ENCODE measurements around the gene SCFD2. TPM values are rescaled to one million over a fixed set of nuclear protein-coding genes. Genes with fewer than 3 reads are reported as not detected.
A peak's percentile ranks its signal among the peaks of the same experiment; 100 is the strongest.

SCFD2 gene
- total and polyA plus RNA-seq, 2 of the 8 experiments (the other 6 are each of a cell fraction or from before 2014, with no cell fraction given), result 6.2 to 10.2 TPM

GRCh38 chr4:52925531-52925968 lies 440.3 kb downstream of the SCFD2 start:
- no peak for FAIRE-seq
- CTCF ChIA-PET (ENCODE audit: partially characterized antibody), result interaction anchor here (0.6 to 1.8 kb wide), 9 partner anchors 9 to 59 kb away, joined by 3 to 11 read pairs (median 3); no protein-coding TSS in a partner anchor
- WGBS, 2 experiments (ENCODE audit: extremely low coverage in 1 of 2, insufficient coverage in 1 of 2, insufficient read length in 1 of 2, insufficient replicate concordance in 2 of 2, low coverage in 1 of 2, low lambda C conversion rate in 2 of 2, missing lambda C conversion rate in 1 of 2), result 73% methylated on average over 3 of the region's 3 CpGs; no CpG with 5 or more reads in 1 of the 2 experiments

More at GRCh38 chr4:52925531-52925968, 440.3 kb downstream of the SCFD2 start:
- H2BK15ac ChIP-seq (ENCODE audit: low read length), result no peak overlapping the region
- no peak overlapping the region for H3K18ac ChIP-seq (ENCODE audit: extremely low read depth, low read length)
- H3K36me3 ChIP-seq (ENCODE audit: control insufficient read depth in 2 of 4, insufficient read depth in 4 of 4, low read length in 3 of 4), result no peaks in the 10 kb centered on the region
- H3K27me3 ChIP-seq (replicated peaks in 1 of 4; ENCODE audit: control insufficient read depth in 3 of 4, extremely low read depth in 1 of 4, insufficient read depth in 3 of 4, low read length in 3 of 4), result no peaks in the 10 kb centered on the region
- no peak overlapping the region for H3K4me3 ChIP-seq (ENCODE audit: extremely low read depth in 1 of 4, insufficient read depth in 2 of 4, low read depth in 3 of 4, low read length in 4 of 4)
- 0 out of 2 replicates have a peak overlapping the region, but pooled peaks have one; percentile 87 for H2BK20ac ChIP-seq (ENCODE audit: low read length)
- no peak for DNase-seq (ENCODE audit: low read depth in 1 of 2, low spot score in 2 of 2)
- H3K23me2 ChIP-seq (ENCODE audit: low read depth, low read length), result no peaks in the 10 kb centered on the region
- no peak overlapping the region for H4K5ac ChIP-seq (ENCODE audit: insufficient read length, low read depth, low read length)
- POLR2A ChIA-PET (ENCODE audit: partially characterized antibody), result interaction anchor here (0.8 to 1.7 kb wide), 5 partner anchors 37 to 203 kb away, joined by 3 to 4 read pairs (median 3); no protein-coding TSS in a partner anchor
- no peak overlapping the region for H2AFZ ChIP-seq (ENCODE audit: low read length)
- TF ChIP-seq JUND (IDR thresholded peaks at IDR 0.05; ENCODE audit: low read length) (peak; percentile 93), E2F6 (IDR thresholded peaks at IDR 0.05) (no peak)
- no peak overlapping the region for H3K9ac ChIP-seq (replicated peaks in 1 of 4; ENCODE audit: extremely low read depth in 1 of 4, low read depth in 3 of 4, low read length in 3 of 4)
- no peak overlapping the region for H3K14ac ChIP-seq (ENCODE audit: insufficient read length)
- no peaks in the 10 kb centered on the region for H3K79me2 ChIP-seq (ENCODE audit: control insufficient read depth in 1 of 2, insufficient read depth in 2 of 2, low read length in 2 of 2)
- H3K9me3 ChIP-seq (ENCODE audit: insufficient read depth in 2 of 2, low read depth in 1 of 2, low read length in 1 of 2), result no peaks in the 10 kb centered on the region
- no peak overlapping the region for H3K23ac ChIP-seq (ENCODE audit: insufficient read length)
- peaks cover 5 to 11% (median 8%) of the 10 kb centered on the region in 4 experiments for H3K4me1 ChIP-seq (replicated peaks in 1 of 4; ENCODE audit: control insufficient read depth in 3 of 4, insufficient read depth in 4 of 4, low read length in 3 of 4)
- H3K4ac ChIP-seq (replicated peaks; ENCODE audit: insufficient read length, low read depth, low read length), result no peak overlapping the region
- no peak overlapping the region for H3K27ac ChIP-seq (ENCODE audit: low read depth, low read length)
- 0 out of 4 replicates have a peak overlapping the region, but pooled peaks of 1 of the 2 experiments have one; percentile 2 for H3K4me2 ChIP-seq (ENCODE audit: insufficient read depth in 1 of 2, low read depth in 2 of 2, low read length in 2 of 2)
- H2AK5ac ChIP-seq (ENCODE audit: low read depth, low read length), result peak overlapping the region; percentile 39; the same call in 1 of the 2 replicates
- peak overlapping the region; percentile 29 for H2BK120ac ChIP-seq (replicated peaks; ENCODE audit: low read depth, low read length)
- no peak overlapping the region for H2BK12ac ChIP-seq (ENCODE audit: low read depth, low read length)
- H4K8ac ChIP-seq (ENCODE audit: extremely low read depth, insufficient read depth, low read length), result no peak overlapping the region
- no peaks in the 10 kb centered on the region for H4K20me1 ChIP-seq (replicated peaks in 1 of 2; ENCODE audit: control insufficient read depth in 1 of 2, insufficient read depth in 2 of 2, low read length in 2 of 2)
- H3K79me1 ChIP-seq (ENCODE audit: low read depth, low read length), result no peaks in the 10 kb centered on the region
- no peak overlapping the region for H3K56ac ChIP-seq (replicated peaks; ENCODE audit: insufficient read length, low read depth, low read length)
- no peak overlapping the region; the same call in 1 of the 2 replicates for H2BK5ac ChIP-seq (ENCODE audit: low read depth, low read length)
- no peak overlapping the region for H4K91ac ChIP-seq (replicated peaks; ENCODE audit: insufficient read length, low read length)

Data from H1 (cell line).